Stimulated activated naive CD8-positive, alpha-beta T cell treated with anti-CD3 and anti-CD28 coated beads, Interleukin-15, amount 100 ng/mL, for 72 hours (primary cell): ENCODE measurements around the gene RAI14.
"Not testable (repeated sequence)": the region's sequence is repeated elsewhere in the genome, so short reads cannot be mapped to it uniquely, and the experiment has no call there.

ENCODE experiments used
- ATAC-seq: fragments of 150-1000 bp; cut with Tn5 transposase; 2 replicates; pipeline ENCODE4 v1.10.0; 2021; ENCODE audit warnings: mild to moderate bottlenecking, moderate library complexity
- DNase-seq, 2 donors: peaks; one replicate each; pipeline ENCODE4 v3.0.0; 2021 to 2022
- H3K27ac Mint-ChIP-seq, 2 donors: one replicate each; pipeline ENCODE4 v1.8.0; 2022; ENCODE audit warnings: mild to moderate bottlenecking in 2 of 2, mixed read lengths in 2 of 2, moderate library complexity in 2 of 2
- H3K27me3 Mint-ChIP-seq: one replicate; pipeline ENCODE4 v1.8.0; 2022; ENCODE audit warnings: mixed read lengths
- H3K4me1 Mint-ChIP-seq: one replicate; pipeline ENCODE4 v1.8.0; 2022; ENCODE audit warnings: mild to moderate bottlenecking, mixed read lengths
- H3K4me3 Mint-ChIP-seq, 2 donors: one replicate each; pipeline ENCODE4 v1.8.0; 2022; ENCODE audit warnings: mild to moderate bottlenecking in 2 of 2, mixed read lengths in 2 of 2, moderate library complexity in 1 of 2
- H3K9me3 Mint-ChIP-seq, 2 donors: one replicate each; pipeline ENCODE4 v1.8.0; 2022; ENCODE audit warnings: mixed read lengths in 2 of 2

The RAI14 gene

DNA sequence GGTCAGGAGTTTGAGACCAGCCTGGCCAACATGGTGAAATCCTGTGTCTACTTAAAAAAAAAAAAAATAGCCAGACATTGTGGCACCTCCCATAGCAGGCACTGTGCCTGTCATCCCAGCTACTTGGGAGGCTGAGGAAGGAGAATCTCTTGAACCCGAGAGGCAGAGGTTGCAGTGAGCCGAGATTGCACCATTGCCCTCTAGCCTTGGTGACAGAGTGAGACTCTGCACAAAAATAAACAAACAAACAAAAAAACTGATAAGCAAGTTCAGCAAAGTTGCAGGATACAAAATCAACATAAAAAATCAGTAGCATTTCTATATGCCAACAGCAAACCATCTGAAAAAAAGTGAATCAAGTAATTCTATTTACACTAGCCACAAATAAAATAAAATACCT is 118.0 kb downstream of the RAI14 start:
- Mint-ChIP-seq H3K9me3 (peaks cover 8 to 16% of the 10 kb centered on the region in 2 donors), H3K4me3 (no peak overlapping the region), H3K27ac (no peak overlapping the region), H3K27me3 (peaks cover 24% of the 10 kb centered on the region), H3K4me1 (no peaks in the 10 kb centered on the region)
- DNase-seq (no peak), ATAC-seq (no peak)

DNA sequence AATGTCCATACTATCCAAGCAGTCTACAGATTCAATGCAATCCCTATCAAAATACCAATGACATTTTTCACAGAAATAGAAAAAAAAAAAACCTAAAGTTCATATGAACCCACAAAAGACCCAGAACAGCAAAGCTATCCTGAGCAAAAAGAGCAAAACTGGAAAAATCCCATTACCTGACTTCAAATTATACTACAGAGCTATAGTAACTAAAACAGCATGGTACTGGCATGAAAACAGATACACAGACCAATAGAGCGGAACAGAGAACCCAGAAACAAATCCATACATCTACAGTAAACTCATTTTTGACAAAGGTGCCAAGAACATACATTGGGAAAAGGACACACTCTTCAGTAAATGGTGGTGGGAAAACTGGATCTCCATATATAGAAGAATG is 118.5 kb downstream of the RAI14 start:
- Mint-ChIP-seq H3K27me3 (peaks cover 24% of the 10 kb centered on the region), H3K9me3 (peaks cover 8 to 16% of the 10 kb centered on the region in 2 donors)
- ATAC-seq, DNase-seq, H3K4me3 Mint-ChIP-seq, H3K27ac Mint-ChIP-seq, H3K4me1 Mint-ChIP-seq: not testable (repeated sequence)

DNA sequence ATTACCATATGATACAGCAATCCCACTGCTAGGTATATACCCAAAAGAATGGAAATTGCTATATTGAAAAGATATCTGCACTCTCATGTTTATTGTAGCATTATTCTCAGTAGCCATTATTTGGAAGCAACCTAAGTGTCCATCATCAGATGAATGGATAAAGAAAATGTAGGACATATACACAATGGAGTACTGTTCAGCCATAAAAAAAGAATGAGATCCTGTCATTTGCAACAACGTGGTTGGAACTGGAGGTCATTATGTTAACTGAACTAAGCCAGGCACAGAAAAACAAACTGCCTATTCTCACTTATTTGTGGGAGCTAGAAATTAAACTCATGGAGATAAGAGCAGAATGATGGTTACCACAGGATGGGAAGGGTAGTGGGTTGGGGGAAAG is 119.8 kb downstream of the RAI14 start:
- Mint-ChIP-seq H3K9me3 (peaks cover 8 to 16% of the 10 kb centered on the region in 2 donors), H3K4me1 (no peaks in the 10 kb centered on the region), H3K27me3 (peaks cover 24% of the 10 kb centered on the region), H3K27ac (no peak overlapping the region), H3K4me3 (no peak overlapping the region)
- DNase-seq = no peak
- no peak for ATAC-seq

DNA sequence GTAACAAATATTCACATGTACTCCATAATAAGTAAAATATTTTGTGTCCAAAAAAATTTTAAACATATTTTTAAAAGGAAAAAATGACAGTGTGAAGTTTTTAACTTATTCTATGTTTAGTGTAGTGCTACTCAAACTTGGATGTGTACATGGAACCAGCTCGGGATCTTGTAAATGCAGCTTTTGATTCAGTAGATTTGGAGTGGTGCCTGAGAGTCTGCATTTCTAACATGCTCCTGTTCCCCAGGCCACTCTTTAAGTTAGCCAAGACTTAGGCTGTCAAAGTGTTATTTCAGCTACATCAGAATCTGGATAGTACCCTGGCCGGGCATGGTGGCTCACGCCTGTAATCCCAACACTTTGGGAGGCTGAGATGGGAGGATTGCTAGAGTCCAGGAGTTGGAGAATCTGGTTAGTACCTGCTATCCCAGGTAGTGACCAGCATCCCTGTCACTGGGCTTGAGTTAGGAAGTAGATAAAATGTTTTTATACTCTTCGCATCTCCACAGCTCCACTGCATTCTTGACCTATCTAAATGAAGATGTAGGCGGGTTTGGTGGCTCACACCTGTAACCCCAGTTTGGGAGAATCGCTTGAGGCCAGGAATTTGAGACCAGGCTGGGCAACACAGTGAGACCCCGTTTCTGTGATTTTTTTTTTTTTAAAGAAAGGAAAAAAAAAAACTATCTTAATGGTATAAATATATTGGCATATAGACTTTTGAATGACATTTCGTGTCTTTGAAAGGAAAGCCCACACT is 122.1 kb downstream of the RAI14 start:
- DNase-seq = no peak
- no peak overlapping the region for H3K27ac Mint-ChIP-seq
- peaks cover 14% of the 10 kb centered on the region for H3K27me3 Mint-ChIP-seq
- no peaks in the 10 kb centered on the region for H3K4me1 Mint-ChIP-seq
- H3K4me3 Mint-ChIP-seq = no peak overlapping the region
- no peak for ATAC-seq
- peaks cover 8 to 25% of the 10 kb centered on the region in 2 donors for H3K9me3 Mint-ChIP-seq

DNA sequence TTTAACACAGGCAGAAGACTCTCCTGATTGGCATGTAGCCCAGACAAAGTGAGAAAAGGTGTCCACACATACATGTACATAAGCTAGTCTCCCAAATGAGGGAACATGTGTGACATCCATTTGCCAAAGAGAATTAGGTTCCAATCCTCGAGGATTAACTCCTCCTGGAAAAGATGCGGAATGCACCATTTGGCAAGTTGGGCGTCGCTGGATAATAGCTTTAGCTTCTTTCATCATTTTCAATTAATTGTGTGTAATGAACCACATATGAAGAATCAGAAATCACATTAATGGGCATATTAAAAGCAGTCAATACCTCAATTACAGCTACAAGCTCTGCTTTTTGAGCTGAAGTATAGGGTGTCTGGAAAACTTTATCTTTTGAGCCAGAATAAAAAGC is 127.8 kb downstream of the RAI14 start:
- peaks cover 6 to 15% of the 10 kb centered on the region in 2 donors for H3K9me3 Mint-ChIP-seq
- not testable (repeated sequence) for H3K4me3 Mint-ChIP-seq, ATAC-seq, H3K27me3 Mint-ChIP-seq, DNase-seq, H3K4me1 Mint-ChIP-seq, H3K27ac Mint-ChIP-seq

DNA sequence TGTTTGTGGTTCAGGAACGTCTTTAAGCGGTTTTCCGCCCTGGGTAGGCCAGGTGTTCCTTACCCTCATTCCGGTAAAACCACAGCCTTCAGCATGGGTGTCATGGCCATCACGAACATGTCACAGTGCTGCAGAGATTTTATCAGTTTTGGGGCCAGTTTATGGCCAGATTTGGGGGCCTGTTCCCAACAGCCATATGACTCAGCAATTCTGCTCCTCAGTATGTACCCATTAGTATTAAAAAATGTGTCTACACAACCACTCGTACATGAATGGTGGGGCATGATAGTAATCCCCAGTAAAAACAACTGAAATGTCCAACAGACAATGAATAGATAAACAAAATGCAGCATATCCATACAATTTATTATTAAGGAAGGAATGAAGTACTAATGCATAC is 130.9 kb downstream of the RAI14 start:
- ATAC-seq (no peak), DNase-seq (no peak)
- H3K4me1 Mint-ChIP-seq = no peaks in the 10 kb centered on the region
- H3K27ac Mint-ChIP-seq = no peak overlapping the region
- H3K9me3 Mint-ChIP-seq = peaks cover 6 to 15% of the 10 kb centered on the region in 2 donors
- peaks cover 7% of the 10 kb centered on the region for H3K27me3 Mint-ChIP-seq
- H3K4me3 Mint-ChIP-seq = no peak overlapping the region

DNA sequence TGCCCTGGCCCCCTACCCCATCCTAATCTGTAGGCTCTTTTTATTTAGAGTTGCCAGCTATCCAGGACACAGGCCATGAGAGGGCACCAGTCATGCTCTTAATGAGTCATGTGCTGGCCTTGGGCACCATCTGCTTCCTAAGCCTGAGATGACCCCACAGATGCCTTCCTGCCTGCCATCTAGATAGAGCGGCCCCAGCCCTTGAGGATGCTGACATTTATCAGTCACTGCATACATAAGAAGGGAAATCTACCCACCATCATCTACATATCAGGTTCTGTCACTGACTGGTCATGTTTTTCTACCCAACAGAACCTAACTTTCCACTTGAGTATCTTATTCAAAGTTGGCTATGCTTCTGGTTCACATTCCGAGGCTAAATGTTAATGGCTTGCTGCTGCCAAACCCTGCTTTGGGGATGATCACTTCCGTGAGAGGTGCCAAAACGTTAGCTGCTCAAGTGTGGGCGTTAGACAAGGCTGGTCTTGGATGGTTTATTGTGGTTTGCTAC is 132.9 kb downstream of the RAI14 start:
- Mint-ChIP-seq H3K4me3 (no peak overlapping the region), H3K27ac (no peak overlapping the region), H3K9me3 (peaks cover 6 to 7% of the 10 kb centered on the region in 2 donors), H3K4me1 (no peaks in the 10 kb centered on the region), H3K27me3 (peaks cover 7% of the 10 kb centered on the region)
- no peak for DNase-seq
- ATAC-seq = no peak

DNA sequence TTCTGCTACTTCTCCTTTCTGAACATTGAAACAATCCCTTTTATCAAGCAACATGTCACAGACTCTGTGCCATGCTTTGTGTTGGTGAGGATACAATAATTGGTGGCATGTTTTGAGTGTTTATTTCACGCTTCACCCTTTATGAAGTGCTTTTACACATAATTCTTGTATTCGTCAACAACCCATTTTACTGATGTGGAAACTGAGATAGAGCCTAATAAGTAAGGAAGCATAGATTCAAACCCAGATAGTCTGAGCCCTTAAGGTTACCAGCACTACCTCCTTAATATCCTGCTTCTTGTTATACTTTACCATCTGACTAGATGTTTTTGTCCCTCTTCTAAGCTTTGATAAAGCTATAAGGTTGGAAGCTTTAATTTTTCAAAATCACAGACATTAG is 133.5 kb downstream of the RAI14 start:
- ATAC-seq = no peak
- Mint-ChIP-seq H3K9me3 (peaks cover 6 to 7% of the 10 kb centered on the region in 2 donors), H3K4me1 (no peaks in the 10 kb centered on the region)

DNA sequence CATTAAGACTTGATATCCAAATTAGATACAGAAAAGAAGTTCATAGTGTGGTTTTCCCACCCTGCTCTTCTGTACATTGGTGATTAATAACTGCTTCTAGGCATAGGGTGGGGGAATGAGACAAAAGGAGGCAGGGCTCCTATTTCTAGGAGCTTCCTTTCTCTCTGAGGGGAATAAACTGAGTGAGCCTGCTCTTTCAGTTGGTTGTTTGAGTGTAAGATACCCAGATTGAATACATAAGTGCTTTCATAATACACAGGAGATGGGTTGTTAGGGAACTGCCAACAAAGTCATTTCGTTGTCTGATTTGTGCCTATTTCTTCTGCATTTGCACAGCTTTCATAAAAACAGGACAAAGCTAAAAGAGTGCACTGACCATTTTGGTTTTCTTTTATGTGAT is 133.9 kb downstream of the RAI14 start:
- no peak for ATAC-seq
- Mint-ChIP-seq H3K4me1 (no peaks in the 10 kb centered on the region), H3K27me3 (peaks cover 7% of the 10 kb centered on the region), H3K27ac (no peak overlapping the region), H3K9me3 (peaks cover 6 to 7% of the 10 kb centered on the region in 2 donors), H3K4me3 (no peak overlapping the region)
- no peak for DNase-seq

More for the DNA sequence above, 133.5 kb downstream of the RAI14 start:
- no peak overlapping the region for H3K27ac Mint-ChIP-seq
- H3K4me3 Mint-ChIP-seq = no peak overlapping the region
- peaks cover 7% of the 10 kb centered on the region for H3K27me3 Mint-ChIP-seq
- no peak for DNase-seq

DNA sequence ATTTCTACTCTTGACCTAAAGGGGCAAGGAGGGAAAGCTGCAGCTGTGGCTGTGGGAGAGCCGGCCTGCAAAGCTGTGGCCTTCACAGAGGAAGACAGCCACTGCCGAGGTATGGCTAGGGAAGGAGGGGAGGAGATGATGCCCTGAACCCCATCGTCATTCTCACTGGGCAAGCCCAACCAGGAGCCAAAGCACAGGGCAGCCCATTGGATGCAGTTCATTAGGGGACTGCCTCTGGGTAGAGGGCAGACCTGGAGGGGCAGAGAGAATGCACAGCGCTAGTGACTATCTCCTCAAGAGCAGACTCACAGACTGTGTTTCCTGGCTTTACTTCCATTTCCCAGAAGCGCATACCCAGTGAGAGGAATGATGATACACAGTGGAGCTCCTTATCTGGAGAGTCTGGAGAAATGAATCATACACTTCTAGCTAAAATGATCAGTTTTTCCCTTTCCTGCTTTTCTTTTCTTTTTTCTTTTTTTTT is 135.7 kb downstream of the RAI14 start:
- DNase-seq (no peak), ATAC-seq (no peak)
- H3K27me3 Mint-ChIP-seq = peaks cover 7% of the 10 kb centered on the region
- no peak overlapping the region for H3K4me3 Mint-ChIP-seq
- H3K9me3 Mint-ChIP-seq = peaks cover 6 to 7% of the 10 kb centered on the region in 2 donors
- no peaks in the 10 kb centered on the region for H3K4me1 Mint-ChIP-seq
- H3K27ac Mint-ChIP-seq = no peak overlapping the region

DNA sequence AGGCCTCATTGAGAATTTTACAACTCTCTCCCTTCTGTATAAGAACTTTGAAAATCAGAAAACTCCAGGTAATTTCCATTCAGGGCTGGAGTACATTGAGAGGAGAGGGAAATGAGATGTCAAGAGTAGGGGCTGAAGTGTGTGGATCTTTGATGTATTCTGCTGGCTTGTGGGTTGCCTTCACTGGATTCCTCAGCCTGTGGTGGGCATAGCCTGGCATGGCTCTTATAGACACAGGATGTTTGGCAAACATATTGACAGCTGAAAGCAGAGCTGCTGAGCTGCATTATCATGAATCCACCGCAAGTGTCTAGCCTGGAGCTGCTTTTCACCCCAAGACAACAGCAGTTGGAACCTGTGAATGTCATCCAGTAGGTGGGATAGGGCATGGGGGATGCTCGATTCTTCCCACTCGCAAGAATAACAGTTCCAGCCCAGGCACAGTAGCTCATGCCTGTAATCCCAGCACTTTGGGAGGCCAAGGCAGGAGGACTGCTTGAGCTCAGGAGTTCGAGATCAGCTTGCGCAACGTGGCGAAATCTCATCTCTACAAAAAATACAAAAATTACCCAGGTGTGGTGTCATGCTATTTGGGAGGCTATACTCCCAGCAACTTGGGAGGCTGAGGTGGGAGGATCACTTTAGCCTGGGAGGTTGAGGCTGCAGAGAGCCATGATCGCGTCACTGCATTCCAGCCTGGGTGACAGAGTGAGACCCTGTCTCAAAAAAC is 146.9 kb downstream of the RAI14 start:
- H3K27ac Mint-ChIP-seq = no peak overlapping the region
- DNase-seq (no peak), ATAC-seq (no peak)
- no peak overlapping the region for H3K4me3 Mint-ChIP-seq
- H3K27me3 Mint-ChIP-seq = no peaks in the 10 kb centered on the region
- H3K9me3 Mint-ChIP-seq = no peaks in the 10 kb centered on the region
- H3K4me1 Mint-ChIP-seq = no peaks in the 10 kb centered on the region

DNA sequence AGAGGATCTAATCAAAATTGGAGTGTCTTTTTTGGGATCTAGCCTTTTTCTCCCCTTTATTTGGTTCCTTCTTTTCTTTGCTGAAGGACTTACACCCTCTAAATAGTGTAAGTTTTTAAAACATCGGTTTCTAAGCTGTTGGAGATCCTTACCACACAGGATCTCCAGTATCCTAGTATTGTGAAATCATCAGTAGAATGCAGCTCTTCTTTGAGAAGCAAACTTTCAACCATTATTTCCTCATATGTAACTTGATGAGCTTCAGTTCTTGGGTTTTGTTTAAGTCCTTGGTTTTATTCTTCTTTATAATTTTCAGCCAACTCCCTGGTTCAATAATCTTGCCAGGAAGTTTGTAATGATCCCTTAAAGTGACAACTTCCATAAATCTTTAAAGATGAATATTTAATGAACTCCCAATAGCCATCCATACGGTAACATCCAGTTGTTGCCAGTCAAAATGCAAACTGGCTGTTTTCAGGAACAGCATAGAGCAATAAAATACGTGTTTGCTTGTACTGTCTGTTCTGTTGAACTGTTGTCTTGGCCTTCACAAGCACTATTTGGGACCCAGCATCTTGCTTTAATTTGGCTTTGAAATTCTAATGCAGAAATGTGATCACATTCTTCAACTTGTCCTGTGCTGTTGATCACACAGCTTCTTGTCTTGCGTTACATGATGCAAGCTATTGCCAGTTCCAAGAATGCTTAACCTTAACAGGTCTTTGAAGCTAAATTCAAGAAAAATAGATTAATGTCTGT is 148.0 kb downstream of the RAI14 start:
- Mint-ChIP-seq H3K9me3 (no peaks in the 10 kb centered on the region), H3K4me3 (no peak overlapping the region), H3K27me3 (no peaks in the 10 kb centered on the region), H3K27ac (no peak overlapping the region), H3K4me1 (no peaks in the 10 kb centered on the region)
- DNase-seq = no peak
- ATAC-seq = no peak

DNA sequence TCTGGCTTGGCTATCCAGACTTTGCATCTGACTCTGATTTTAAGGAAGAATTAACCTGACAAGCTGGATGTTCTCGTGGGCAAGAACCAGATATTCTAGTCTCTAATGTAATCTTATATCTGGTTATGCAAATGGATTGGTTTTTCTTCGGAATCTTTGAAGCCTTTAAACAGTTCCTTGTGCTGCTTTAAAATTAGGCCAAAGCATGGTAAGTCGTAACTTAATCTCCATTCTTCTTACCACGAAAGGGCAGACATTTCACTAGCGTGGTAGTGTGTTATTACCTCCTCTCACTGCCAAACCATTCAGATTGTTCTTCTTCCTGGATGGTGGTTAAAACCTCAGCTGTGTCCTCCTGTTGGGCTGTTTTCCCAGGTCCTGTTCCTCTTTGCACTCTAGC is 148.8 kb downstream of the RAI14 start:
- DNase-seq (no peak), ATAC-seq (no peak)
- Mint-ChIP-seq H3K4me1 (no peaks in the 10 kb centered on the region), H3K27ac (no peak overlapping the region), H3K27me3 (no peaks in the 10 kb centered on the region), H3K9me3 (no peaks in the 10 kb centered on the region), H3K4me3 (no peak overlapping the region)

DNA sequence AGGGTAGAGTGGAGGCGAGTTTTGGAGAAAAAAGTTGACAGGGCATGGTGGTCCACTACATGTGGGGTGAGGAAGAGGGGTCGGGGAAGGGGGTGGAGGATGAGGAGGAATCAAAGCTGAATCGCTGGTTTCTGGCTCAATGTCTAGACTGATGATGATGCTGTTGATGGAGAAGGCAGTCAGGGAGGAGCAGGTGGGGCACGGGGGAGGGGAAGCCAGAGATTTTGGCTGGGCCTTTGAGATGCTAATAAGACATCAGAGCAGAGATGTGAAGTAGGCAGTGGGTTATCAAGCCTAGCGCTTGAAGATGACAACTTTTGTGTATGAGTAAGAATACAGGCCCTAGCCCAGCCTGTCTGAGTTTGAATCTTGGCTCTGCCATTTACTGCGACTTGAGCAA is 150.4 kb downstream of the RAI14 start:
- Mint-ChIP-seq H3K4me1 (no peaks in the 10 kb centered on the region), H3K9me3 (no peaks in the 10 kb centered on the region), H3K27ac (no peak overlapping the region), H3K27me3 (no peaks in the 10 kb centered on the region), H3K4me3 (no peak overlapping the region)
- DNase-seq (no peak), ATAC-seq (no peak)

DNA sequence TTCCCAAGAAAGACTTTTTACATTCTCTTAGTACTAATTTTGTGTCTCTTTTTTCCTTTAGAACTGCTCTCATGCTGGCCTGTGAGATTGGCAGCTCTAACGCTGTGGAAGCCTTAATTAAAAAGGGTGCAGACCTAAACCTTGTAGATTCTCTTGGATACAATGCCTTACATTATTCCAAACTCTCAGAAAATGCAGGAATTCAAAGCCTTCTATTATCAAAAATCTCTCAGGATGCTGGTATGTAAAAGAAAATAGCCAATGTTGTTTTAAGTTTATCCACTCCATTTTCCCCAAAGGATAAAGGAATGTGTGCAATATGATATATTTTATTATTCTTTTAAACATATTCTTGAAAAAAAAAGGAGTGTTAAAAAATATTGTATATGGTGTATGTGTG is 155.6 kb downstream of the RAI14 start:
- DNase-seq (no peak), ATAC-seq (no peak)
- Mint-ChIP-seq H3K4me3 (no peak overlapping the region), H3K27me3 (no peaks in the 10 kb centered on the region), H3K27ac (no peak overlapping the region), H3K9me3 (no peaks in the 10 kb centered on the region), H3K4me1 (no peaks in the 10 kb centered on the region)
